Measurements from ENCODE around the gene FOXP2. TPM values are rescaled to one million over a fixed set of nuclear protein-coding genes. Genes with fewer than 3 reads are reported as not detected.

Gene FOXP2
- total and polyA plus RNA-seq, 2 of the 4 experiments (the other 2 are of a cell fraction), result 0.89 to 1.1 TPM

GRCh38 chr7:114652041-114652440, 237.4 kb downstream of the FOXP2 start:
- Histone ChIP-seq H3K9ac (ENCODE audit: low read depth, low read length) (no peak overlapping the region), H3K79me1 (ENCODE audit: low read depth in 1 of 2, low read length in 2 of 2) (no peaks in the 10 kb centered on the region), H2BK15ac (ENCODE audit: low read depth, low read length) (no peak overlapping the region), H4K91ac (ENCODE audit: insufficient read depth, low read depth, low read length) (no peak overlapping the region), H2BK5ac (ENCODE audit: low read depth, low read length, poor library complexity, severe bottlenecking) (no peak overlapping the region), H3K4ac (ENCODE audit: low read depth, low read length) (no peak overlapping the region), H3K27ac (ENCODE audit: insufficient read depth, low read length) (no peak overlapping the region), H2AK9ac (replicated peaks; ENCODE audit: low read depth, low read length, poor library complexity) (no peak overlapping the region), H3K4me2 (ENCODE audit: low read depth, low read length) (no peak overlapping the region), H2AFZ (replicated peaks; ENCODE audit: low read length, poor library complexity) (no peak overlapping the region), H3K18ac (ENCODE audit: low read depth, low read length) (no peak overlapping the region), H3K23ac (ENCODE audit: low read depth, low read length) (no peak overlapping the region), H3K9me1 (ENCODE audit: insufficient read depth, low read length) (no peaks in the 10 kb centered on the region), H3K36me3 (ENCODE audit: control insufficient read depth, insufficient read depth, low read length) (no peaks in the 10 kb centered on the region), H4K8ac (ENCODE audit: low read depth in 2 of 2, low read length in 2 of 2) (no peak overlapping the region), H3K4me3 (ENCODE audit: insufficient read depth, low read depth, low read length) (no peak overlapping the region), H4K5ac (ENCODE audit: low read depth, low read length) (no peak overlapping the region), H2AK5ac (ENCODE audit: low read depth, low read length) (no peak overlapping the region), H2BK120ac (ENCODE audit: low read depth, low read length) (no peak overlapping the region), H3K27me3 (ENCODE audit: control insufficient read depth, insufficient read depth, low read length) (no peaks in the 10 kb centered on the region), H3K56ac (ENCODE audit: extremely low read depth, insufficient read depth, low read length) (no peak overlapping the region), H3K14ac (replicated peaks; ENCODE audit: low read depth, low read length) (no peak overlapping the region), H2BK20ac (ENCODE audit: low read depth, low read length) (no peak overlapping the region), H4K20me1 (ENCODE audit: insufficient read depth, low read length) (no peaks in the 10 kb centered on the region), H3K9me3 (ENCODE audit: control insufficient read depth, insufficient read depth, low read length) (no peaks in the 10 kb centered on the region), H3K4me1 (ENCODE audit: control insufficient read depth, insufficient read depth, low read length) (no peaks in the 10 kb centered on the region; the same call in 1 of the 2 replicates)
- intact Hi-C loops (cut with micrococcal nuclease), result no loop called here
- ChIA-PET POLR2A (ENCODE audit: unreplicated experiment) (interaction anchor here (0.6 kb wide), 1 partner anchor 39 kb away, joined by 6 read pairs; no protein-coding TSS in a partner anchor), CTCF (no interaction called here)
- TF ChIP-seq RCOR1 (IDR thresholded peaks at IDR 0.05; ENCODE audit: insufficient replicate concordance, low read length), result no peak
- TF ChIP-seq CTCF (conservative IDR thresholded peaks at IDR 0.05; ENCODE audit: low read depth, low read length), result no peak
- TF ChIP-seq MAFK (IDR thresholded peaks at IDR 0.05; ENCODE audit: low read depth, low read length), result no peak
- TF ChIP-seq MAZ (IDR thresholded peaks at IDR 0.05; ENCODE audit: borderline replicate concordance, low read depth, low read length), result no peak
- TF ChIP-seq BHLHE40 (IDR thresholded peaks at IDR 0.05; ENCODE audit: low read depth, low read length), result no peak
- no peak for TF ChIP-seq RAD21 (IDR thresholded peaks at IDR 0.05; ENCODE audit: low read length)
- TF ChIP-seq POLR2A (IDR thresholded peaks at IDR 0.05; ENCODE audit: low read depth, low read length), result no peak
- no peak for TF ChIP-seq MXI1 (IDR thresholded peaks at IDR 0.05; ENCODE audit: borderline replicate concordance, low read depth, low read length)
- no peak for TF ChIP-seq FOS (IDR thresholded peaks at IDR 0.05; ENCODE audit: low read depth, low read length)
- DNase-seq (no peak), ATAC-seq (ENCODE audit: low read depth) (no peak)
- no CpG with 5 or more reads among the region's 5 CpGs for WGBS, 2 experiments (ENCODE audit: extremely low coverage in 2 of 2, insufficient read length in 1 of 2)
- dilution Hi-C loops (cut with HindIII; ENCODE audit: low sequenced_read_pairs, unreplicated experiment), result no loop called here
- BruUV-seq (replicated peaks), result no TSS peak
- in situ Hi-C loops (cut with MboI; ENCODE audit: low sequenced_read_pairs), result no loop called here

Measured in IMR-90 (cell line).